T-helper 2 cell (primary cell): ENCODE data around the gene ZNF749.
"Not testable (repeated sequence)": the region's sequence is repeated elsewhere in the genome, so short reads cannot be mapped to it uniquely, and the experiment has no call there.

Source experiments
- DNase-seq, 5 experiments: peaks; one replicate each; pipeline versions ENCODE4 v3.0.0 to v3.0.0-alpha.2; 2012 to 2022

Gene ZNF749

DNA sequence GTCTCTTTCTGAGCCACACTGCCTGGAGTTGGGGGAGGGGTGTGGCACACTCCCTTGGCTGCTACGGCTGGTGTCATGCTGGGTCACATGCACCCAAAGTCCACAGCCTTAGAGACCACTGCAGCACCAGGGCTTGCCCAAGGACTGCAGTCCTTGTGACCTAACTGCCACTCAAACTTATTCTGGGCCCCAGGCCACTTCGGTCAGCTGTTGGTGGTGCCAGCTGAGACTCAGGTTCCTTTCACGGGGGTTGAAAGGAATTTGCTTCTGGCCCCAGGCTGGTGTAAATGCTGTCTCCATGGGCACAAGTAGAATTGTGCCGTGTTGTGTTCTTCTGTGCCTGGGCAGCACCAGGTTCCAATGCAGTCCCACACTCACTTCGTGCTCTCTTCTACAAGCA is 31.4 kb downstream of the ZNF749 start:
- DNase-seq: no peak

DNA sequence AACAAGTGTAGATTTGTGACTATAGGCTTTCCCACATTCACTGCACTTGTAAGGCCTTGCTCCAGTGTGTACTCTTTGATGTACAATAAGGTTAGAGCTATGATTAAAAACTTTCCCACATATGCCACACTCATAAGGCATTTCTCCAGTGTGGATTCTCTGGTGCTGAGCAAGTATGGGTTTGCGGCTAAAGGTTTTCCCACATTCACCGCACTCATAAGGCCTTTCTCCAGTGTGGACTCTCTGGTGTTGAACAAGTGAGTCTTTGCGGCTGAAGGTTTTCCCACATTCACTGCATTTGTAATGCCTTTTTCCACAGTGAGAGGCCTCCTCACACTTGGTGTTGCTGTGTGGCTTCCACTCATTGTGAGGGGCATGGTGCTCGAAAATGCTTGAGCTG is 38.5 kb downstream of the ZNF749 start:
- peak in 1 of 5 experiments; percentile 13 for DNase-seq

DNA sequence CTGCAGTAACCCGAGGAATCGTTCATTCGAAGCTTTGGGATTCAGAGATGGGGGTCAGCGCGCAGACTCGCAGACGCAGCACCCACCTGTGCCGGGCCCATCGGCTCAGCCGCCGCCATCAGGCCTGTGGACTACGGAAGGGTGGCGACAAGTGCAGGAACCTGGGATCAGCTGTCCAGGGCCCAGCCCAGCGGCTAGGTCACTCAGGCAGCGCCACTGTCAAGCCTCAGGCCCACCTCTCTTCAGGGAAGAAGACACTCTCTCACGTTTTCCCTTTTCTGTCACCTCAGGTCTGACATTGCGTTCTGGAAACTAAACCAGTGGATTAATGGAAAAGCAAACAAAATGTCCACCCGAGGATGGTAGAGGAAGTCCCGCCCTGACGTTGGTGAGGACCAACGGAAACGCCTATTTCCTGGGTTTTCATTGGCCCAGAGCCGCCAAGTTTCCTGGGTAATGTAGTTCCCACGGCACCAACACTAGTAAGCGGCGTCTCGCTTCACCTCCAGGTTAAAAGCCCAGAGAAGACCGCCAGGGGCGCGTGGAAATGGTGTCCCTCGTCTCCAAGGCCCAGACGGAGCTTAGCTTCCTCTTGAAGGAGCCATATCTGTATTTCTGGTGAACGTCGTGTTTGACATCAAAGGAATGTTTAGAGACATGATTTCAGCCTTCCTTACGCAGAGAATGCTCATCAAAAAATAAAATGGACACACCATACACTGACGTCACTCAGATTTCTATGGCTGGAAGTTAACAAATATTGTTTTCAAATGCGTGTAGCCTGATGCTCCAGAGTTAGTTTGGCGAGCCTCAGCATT is 42.3 kb downstream of the ZNF749 start, which contains the start of gene ZNF772:
ZNF772 (minus strand) TSS at position 376 of the 818 bp plus-strand sequence; CDS start at position 119, 257 bp downstream.
- DNase-seq: peak; percentile 52 to 96 (median 84)

DNA sequence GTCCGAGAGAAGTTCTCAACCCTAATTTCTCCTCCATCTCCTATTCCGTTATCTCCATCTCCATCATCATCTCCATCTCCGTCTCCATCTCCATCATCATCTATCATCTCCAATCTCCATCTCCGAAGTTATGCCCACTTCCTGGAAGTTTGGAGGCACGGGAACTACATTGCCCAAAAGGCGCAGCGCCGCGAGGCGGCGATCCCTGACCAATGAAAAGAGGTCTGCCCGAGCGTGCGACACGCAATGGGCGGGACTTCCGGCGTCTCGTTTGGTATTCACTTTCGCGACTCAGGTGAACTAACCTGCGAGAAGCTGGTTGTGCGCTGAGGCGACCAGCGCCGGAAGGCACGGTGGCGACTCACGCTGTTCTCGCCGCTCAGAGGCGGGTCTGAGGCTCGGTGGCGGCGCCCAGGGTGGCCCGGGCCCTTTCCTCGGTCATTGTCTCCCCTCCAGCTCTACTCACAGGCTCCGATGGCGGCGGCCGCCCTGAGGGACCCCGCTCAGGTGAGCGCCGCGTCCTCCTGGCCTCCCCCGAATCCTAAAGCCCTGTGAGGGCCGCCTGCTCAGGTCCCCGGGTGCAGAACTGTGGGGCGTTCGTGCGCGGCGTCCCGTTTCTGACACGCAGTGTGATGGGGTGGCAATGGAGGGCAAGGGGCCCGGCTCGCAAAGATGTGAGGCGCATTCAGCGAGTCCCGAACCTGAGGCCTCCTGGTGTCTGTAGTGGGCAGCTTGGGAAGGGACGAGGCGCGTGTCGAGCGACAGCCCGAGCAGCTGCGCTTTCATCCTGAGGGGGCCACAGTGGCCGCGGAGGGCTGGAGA is 52.6 kb downstream of the ZNF749 start, which contains the start of gene ZNF419:
ZNF419 (plus strand) TSS at position 274 of the 822 bp plus-strand sequence; CDS start at position 475, 201 bp downstream.
- peak; percentile 75 to 92 (median 89) for DNase-seq

DNA sequence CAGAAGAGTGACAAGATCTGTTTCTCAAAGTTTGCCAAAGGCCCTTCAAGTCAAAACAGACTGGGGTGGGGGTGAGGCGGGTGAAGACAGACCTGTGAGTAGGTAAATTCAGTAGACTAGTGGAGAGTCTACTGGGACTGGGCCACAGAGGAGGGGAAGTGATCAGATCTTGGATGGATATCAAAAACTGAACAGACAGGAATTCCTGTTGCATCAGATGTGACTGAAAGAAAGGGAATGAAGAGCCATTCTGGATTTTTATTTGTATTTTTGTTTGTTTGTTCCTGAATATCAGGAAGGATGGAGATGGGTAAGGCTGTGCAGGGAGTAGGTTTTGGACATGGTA is 53.1 kb downstream of the ZNF749 start:
- not testable (repeated sequence) for DNase-seq
